Tibial artery (tissue), 4 donors: Measurements from ENCODE around the gene FES.

Experiments
- DNase-seq, 2 donors: peaks; one replicate each; pipeline ENCODE4 v3.0.0-alpha.2; 2019
- H3K27ac ChIP-seq, 2 donors: fragments of 200-600 bp; sonication (generic) in 1 of 2; 1 replicate in 1 of 2; 2 replicates in 1 of 2; pipeline ENCODE4 v1.5.1; 2018 to 2019; ENCODE audit warnings: mild to moderate bottlenecking in 1 of 2
- H3K27me3 ChIP-seq, 2 donors: fragments of 200-600 bp; sonication (generic) in 1 of 2; one replicate each; pipeline versions ENCODE4 v1.5.1 to v1.6.0; 2016 to 2019
- H3K36me3 ChIP-seq, 3 donors: fragments of 200-600 bp; sonication (generic) in 2 of 3; one replicate each; pipeline ENCODE4 v1.5.1; 2016 to 2019; ENCODE audit warnings: mild to moderate bottlenecking in 2 of 3
- H3K4me1 ChIP-seq, 4 donors: fragments of 200-600 bp; sonication (generic) in 2 of 4; 1 replicate in 3 of 4; 2 replicates in 1 of 4; pipeline ENCODE4 v1.5.1; 2016 to 2019
- H3K4me3 ChIP-seq, 2 donors: fragments of 200-600 bp; sonication (generic) in 1 of 2; 1 replicate in 1 of 2; 2 replicates in 1 of 2; pipeline ENCODE4 v1.5.1; 2018 to 2019; ENCODE audit warnings: mild to moderate bottlenecking in 2 of 2
- H3K9me3 ChIP-seq, 3 donors: fragments of 200-600 bp; sonication (generic) in 1 of 3; one replicate each; pipeline ENCODE4 v1.5.1; 2016 to 2019
- intact Hi-C: fragments of 100-400 bp; cut with DNase I; formaldehyde crosslinking; loops from one replicate; pipeline ENCODE4 v1.15.0; 2023; ENCODE audit warnings: low total_unique reads
- TF ChIP-seq, protein P1 (sequence below), 2 experiments: fragments of 200-600 bp in 1 of 2; fragments of 450-650 bp in 1 of 2; IDR thresholded peaks; one replicate each; pipeline ENCODE4 v1.5.1; 2017 to 2019; ENCODE audit warnings: antibody characterized with exemption in 2 of 2, mild to moderate bottlenecking in 1 of 2, moderate library complexity in 1 of 2

Gene FES

DNA sequence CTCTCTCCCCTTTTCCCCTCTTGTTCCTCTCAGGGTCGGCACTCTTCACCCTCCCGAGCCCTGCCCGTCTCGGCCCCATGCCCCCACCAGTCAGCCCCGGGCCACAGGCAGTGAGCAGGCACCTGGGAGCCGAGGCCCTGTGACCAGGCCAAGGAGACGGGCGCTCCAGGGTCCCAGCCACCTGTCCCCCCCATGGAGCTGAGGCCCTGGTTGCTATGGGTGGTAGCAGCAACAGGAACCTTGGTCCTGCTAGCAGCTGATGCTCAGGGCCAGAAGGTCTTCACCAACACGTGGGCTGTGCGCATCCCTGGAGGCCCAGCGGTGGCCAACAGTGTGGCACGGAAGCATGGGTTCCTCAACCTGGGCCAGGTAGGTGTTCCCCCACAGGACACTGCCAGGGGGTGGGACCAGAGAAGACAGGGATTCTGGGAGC lies 8.7 kb upstream of the FES start:
- intact Hi-C loops, result no loop called here

DNA sequence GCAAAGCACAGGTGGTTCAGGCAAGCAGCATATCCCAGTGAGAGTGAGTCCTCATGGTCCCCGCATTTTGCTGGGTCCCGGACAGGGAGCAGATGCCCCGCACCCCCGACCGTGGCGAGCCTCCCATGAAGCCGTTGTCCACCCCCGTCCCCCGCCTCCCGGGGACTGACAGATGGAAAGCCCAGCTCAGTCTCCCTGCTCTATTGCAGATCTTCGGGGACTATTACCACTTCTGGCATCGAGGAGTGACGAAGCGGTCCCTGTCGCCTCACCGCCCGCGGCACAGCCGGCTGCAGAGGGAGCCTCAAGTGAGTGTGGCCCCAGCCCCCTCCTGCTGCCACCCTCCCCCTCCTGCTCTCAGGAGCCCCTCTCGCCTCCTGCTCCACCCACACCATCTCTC lies 8.3 kb upstream of the FES start:
- Histone ChIP-seq H3K27me3 (no peaks in the 10 kb centered on the region), H3K4me1 (peaks cover 0 to 24% (median 22%) of the 10 kb centered on the region in 4 donors), H3K4me3 (no peak overlapping the region), H3K27ac (no peak overlapping the region), H3K9me3 (no peaks in the 10 kb centered on the region), H3K36me3 (peaks cover 45 to 57% (median 55%) of the 10 kb centered on the region in 3 donors)
- intact Hi-C loops, result no loop called here
- TF ChIP-seq, protein P1, sequence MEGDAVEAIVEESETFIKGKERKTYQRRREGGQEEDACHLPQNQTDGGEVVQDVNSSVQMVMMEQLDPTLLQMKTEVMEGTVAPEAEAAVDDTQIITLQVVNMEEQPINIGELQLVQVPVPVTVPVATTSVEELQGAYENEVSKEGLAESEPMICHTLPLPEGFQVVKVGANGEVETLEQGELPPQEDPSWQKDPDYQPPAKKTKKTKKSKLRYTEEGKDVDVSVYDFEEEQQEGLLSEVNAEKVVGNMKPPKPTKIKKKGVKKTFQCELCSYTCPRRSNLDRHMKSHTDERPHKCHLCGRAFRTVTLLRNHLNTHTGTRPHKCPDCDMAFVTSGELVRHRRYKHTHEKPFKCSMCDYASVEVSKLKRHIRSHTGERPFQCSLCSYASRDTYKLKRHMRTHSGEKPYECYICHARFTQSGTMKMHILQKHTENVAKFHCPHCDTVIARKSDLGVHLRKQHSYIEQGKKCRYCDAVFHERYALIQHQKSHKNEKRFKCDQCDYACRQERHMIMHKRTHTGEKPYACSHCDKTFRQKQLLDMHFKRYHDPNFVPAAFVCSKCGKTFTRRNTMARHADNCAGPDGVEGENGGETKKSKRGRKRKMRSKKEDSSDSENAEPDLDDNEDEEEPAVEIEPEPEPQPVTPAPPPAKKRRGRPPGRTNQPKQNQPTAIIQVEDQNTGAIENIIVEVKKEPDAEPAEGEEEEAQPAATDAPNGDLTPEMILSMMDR (IDR thresholded peaks at IDR 0.05), result no peak
- no peak for DNase-seq

More for the DNA sequence above, 8.7 kb upstream of the FES start:
- H3K4me3 ChIP-seq, result no peak overlapping the region
- peaks cover 0 to 29% (median 26%) of the 10 kb centered on the region in 4 donors for H3K4me1 ChIP-seq
- no peak for DNase-seq
- TF ChIP-seq, protein P1 (IDR thresholded peaks at IDR 0.05), result no peak
- H3K27ac ChIP-seq, result no peak overlapping the region
- H3K27me3 ChIP-seq, result no peaks in the 10 kb centered on the region
- H3K36me3 ChIP-seq, result peaks cover 45 to 52% (median 50%) of the 10 kb centered on the region in 3 donors
- H3K9me3 ChIP-seq, result no peaks in the 10 kb centered on the region

DNA sequence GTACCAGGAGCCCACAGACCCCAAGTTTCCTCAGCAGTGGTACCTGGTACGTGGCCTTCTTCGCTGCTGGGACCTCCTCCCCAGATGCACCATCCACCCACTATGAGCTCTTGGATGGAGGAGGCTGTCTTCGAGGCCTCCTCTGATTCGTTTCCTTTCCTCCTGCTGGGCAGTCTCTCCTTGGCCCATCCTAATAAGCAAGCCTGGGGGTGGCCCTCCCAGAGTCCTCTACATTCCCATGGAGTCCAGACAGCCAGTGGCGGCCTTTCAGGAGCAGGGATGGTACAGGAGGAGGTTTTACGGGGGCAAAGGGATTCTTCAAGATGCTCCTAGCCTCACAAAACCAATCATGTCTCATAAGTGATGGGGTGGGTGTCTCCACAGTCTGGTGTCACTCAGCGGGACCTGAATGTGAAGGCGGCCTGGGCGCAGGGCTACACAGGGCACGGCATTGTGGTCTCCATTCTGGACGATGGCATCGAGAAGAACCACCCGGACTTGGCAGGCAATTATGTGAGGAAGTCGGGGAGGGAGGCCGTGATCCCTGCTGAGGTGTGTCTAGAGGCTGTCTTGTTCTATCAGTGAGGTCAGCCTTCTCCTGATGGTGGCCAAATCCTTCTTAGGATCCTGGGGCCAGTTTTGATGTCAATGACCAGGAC lies 7.7 kb upstream of the FES start:
- H3K36me3 ChIP-seq, result peaks cover 45 to 63% (median 61%) of the 10 kb centered on the region in 3 donors
- H3K4me3 ChIP-seq, result no peak overlapping the region
- no peak for DNase-seq

DNA sequence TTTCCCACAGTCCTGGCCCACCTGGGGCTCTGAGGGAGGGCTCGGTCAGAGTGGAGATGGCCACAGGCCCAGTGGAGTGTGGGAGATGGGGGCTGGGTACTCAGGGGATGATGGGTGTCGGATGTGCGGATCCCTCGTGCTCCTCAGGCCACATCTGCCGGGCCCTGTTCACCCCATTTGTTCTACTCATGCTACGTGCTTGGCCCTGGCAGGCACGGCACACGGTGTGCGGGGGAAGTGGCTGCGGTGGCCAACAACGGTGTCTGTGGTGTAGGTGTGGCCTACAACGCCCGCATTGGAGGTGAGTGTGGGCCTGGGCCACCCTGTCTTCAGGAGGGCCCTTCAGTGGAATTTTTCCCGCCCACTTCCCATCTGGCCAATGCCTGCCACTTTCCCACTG lies 7.0 kb upstream of the FES start:
- Histone ChIP-seq H3K27ac (no peak overlapping the region), H3K27me3 (no peaks in the 10 kb centered on the region), H3K9me3 (no peaks in the 10 kb centered on the region), H3K4me3 (no peak overlapping the region), H3K36me3 (peaks cover 45 to 70% (median 67%) of the 10 kb centered on the region in 3 donors), H3K4me1 (peaks cover 0 to 23% (median 22%) of the 10 kb centered on the region in 4 donors)
- no peak for DNase-seq
- intact Hi-C loops, result no loop called here
- TF ChIP-seq, protein P1 (IDR thresholded peaks at IDR 0.05), result no peak

More for the DNA sequence above, 7.7 kb upstream of the FES start:
- Histone ChIP-seq H3K27ac (no peak overlapping the region), H3K27me3 (no peaks in the 10 kb centered on the region), H3K9me3 (no peaks in the 10 kb centered on the region), H3K4me1 (peaks cover 0 to 24% (median 22%) of the 10 kb centered on the region in 4 donors)
- TF ChIP-seq, protein P1 (IDR thresholded peaks at IDR 0.05), result no peak
- intact Hi-C loops, result no loop called here

DNA sequence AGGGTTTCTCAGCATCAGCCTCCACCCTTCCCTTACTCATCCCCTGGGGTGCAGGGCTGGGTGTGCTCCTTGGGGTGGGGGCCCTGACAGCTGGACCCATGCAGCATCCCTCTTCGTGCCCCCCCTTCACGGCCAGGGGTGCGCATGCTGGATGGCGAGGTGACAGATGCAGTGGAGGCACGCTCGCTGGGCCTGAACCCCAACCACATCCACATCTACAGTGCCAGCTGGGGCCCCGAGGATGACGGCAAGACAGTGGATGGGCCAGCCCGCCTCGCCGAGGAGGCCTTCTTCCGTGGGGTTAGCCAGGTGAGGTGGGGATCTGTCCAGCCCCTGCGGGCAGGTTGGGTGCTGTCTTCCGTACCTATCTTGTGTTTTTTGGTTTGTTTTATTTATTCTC lies 6.3 kb upstream of the FES start:
- DNase-seq, result no peak
- peaks cover 0 to 19% (median 18%) of the 10 kb centered on the region in 4 donors for H3K4me1 ChIP-seq

More for the DNA sequence above, 6.3 kb upstream of the FES start:
- H3K27ac ChIP-seq, result no peak overlapping the region
- peaks cover 45 to 73% (median 72%) of the 10 kb centered on the region in 3 donors for H3K36me3 ChIP-seq
- TF ChIP-seq, protein P1 (IDR thresholded peaks at IDR 0.05), result no peak
- intact Hi-C loops, result no loop called here
- no peaks in the 10 kb centered on the region for H3K9me3 ChIP-seq
- no peaks in the 10 kb centered on the region for H3K27me3 ChIP-seq
- no peak overlapping the region for H3K4me3 ChIP-seq
